Measurements from ENCODE around the gene SEMA6A.

Gene SEMA6A

GRCh38 chr5:116428966-116429365 is 145.7 kb downstream of the SEMA6A start:
- DNase-seq: no peak

DNA sequence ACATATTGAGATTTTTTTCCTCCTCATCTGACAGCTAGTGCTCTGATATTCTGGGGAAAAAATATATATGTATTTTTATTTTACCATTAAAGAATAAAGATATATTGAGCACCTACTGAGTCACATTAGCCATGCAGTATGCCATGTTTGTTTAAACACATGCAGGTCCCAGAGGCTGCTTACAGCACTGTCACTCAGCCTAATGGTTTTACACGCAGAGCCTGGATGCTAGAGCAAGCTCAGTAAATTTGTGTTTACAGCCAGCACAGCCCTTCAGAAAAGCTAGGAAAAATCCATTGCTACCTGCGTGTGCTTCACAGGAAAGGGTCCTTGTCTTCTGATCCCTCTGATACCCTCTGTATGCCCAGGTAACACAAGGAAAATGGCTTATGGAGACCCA is 146.2 kb downstream of the SEMA6A start:
- DNase-seq: no peak

GRCh38 chr5:116424951-116425350 is 149.7 kb downstream of the SEMA6A start:
- no peak for DNase-seq

DNA sequence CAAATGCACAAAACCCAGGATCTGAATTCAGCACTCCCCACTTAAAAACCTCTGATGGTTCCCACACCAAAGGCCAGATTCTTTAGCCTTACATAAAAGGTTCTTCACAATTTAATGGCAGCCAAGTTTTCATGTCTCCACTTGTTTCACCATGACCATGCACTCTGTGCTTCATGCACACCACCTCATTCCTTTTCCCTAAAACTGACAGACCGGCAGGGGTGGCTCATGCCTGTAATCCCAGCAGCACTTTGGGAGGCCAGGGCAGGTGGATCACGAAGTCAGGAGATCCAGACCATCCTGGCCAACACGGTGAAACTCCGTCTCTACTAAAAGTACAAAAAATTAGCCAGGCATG is 150.4 kb downstream of the SEMA6A start:
- DNase-seq: no peak

DNA sequence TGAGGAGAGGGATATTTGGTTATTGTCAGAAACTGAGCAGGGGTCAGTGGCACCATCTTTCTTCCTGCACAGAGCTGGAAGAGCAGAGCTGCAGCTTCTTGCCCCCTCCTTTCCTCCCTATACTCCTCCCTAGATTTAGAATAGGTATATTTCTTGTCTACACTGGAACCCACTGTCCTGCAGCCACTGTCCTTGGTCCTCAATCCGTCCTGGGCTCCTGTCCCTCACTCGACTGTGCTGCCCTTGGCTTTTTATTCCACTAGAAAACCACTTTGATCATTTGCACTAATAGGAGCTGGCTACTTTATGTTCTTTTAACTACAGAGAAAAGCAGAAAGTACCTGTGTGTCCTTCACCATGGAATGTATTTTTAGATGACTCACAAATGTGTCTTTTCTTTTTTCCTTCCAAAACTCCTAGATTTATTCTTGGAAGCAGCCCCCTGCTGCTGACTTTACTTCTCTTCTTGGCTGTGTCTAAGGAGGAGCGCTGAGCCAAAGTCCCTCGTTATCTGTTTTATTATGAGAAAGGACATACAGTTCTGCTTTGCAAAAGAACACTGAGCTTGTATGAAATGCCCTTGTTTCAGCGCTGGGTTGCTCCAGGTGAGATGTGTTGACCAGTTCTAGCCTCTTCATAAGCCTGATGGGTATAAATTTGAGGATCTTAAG is 150.9 kb downstream of the SEMA6A start:
- no peak for DNase-seq

GRCh38 chr5:116423141-116423540 is 151.5 kb downstream of the SEMA6A start:
- DNase-seq: no peak

- no peak for DNase-seq
Observed at GRCh38 chr5:116421080-116421629, 153.5 kb downstream of the SEMA6A start.

DNA sequence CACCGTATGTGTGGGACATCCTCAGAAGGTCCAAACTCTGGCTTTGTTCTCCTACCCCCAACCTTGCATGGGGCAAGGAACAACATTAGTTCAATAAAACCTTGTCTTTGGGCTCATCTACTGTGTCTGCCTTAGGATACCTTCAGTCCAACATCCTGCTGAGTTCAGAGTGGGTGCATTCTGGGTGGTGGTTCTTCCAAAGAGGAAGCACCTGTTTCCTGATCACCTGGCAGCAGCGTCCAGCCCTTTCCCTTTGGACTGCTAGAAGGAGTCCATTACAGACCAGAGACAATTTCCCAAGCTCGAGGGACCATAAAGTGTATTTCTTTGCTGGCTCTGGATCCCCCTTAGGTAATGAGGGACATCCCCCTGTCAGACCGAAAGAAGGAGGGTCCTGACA is 154.1 kb downstream of the SEMA6A start:
- no peak for DNase-seq

DNA sequence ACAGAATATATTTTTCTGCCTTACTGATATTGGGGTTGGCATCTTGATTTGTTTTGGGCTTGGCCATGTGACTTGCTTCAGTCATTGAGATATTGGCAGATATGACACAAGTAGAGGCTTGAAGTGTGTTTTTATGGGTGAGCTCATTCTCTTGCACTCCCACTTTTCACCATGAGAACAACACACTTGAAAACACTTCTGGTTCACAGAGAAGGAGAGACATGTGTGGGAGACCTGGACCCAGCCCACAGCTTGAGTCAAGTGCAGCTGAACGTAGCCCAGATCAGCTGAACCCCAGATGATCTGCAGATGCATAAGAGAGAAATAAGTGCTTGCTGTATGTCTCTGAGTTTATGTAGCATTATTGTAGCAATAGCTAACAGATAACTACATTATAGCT is 155.4 kb downstream of the SEMA6A start:
- no peak for DNase-seq

GRCh38 chr5:116418774-116419173 is 155.8 kb downstream of the SEMA6A start:
- no peak for DNase-seq

- no peak for DNase-seq
Observed at GRCh38 chr5:116418016-116418415, 156.6 kb downstream of the SEMA6A start.

- DNase-seq: no peak
Observed at GRCh38 chr5:116415989-116416388, 158.6 kb downstream of the SEMA6A start.

GRCh38 chr5:116415182-116415581 is 159.4 kb downstream of the SEMA6A start:
- no peak for DNase-seq

- no peak for DNase-seq
Observed at GRCh38 chr5:116411101-116411571, 163.5 kb downstream of the SEMA6A start.

GRCh38 chr5:116410336-116410890 is 164.2 kb downstream of the SEMA6A start:
- DNase-seq: no peak

DNA sequence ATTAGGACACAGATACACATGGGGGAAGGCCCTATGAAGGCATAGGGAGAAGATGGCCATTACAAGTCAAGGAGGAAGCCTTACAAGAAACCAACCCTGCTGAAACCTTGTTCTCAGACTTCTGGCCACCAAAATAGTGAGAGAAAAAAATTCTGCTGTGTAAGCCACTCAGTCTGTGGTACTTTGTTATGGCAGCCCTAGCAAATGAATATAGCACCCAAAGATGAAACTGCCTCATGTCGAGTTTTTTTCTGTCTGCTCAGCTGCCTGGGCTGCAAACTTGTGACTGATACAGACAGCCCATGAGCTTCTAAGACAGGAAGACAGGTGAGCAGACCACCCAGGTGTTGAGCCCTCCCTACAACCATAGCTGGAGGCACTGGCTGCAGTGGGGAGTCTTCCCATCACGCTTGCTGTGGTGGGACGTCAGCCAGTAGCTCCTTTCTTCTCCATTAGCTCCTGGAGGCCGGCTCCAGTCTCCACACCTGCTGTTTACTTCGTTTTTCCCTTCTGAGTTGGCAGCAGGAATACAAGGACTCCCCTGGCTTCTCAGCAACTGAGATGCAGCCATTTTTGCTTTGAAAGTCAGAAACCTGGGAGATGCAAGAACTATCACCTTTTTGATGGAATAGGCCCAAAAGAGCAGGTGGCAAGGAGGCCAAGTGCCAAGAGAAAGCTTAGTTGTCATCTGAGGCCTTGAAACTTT is 164.9 kb downstream of the SEMA6A start:
- DNase-seq: no peak

GRCh38 chr5:116406306-116407041 is 168.1 kb downstream of the SEMA6A start:
- no peak for DNase-seq

- no peak for DNase-seq
Observed at GRCh38 chr5:116404792-116405191, 169.8 kb downstream of the SEMA6A start.

GRCh38 chr5:116404016-116404415 is 170.6 kb downstream of the SEMA6A start:
- DNase-seq: no peak

GRCh38 chr5:116402235-116402634 is 172.4 kb downstream of the SEMA6A start:
- DNase-seq: no peak

GRCh38 chr5:116401576-116401975 is 173.0 kb downstream of the SEMA6A start:
- DNase-seq: no peak

DNA sequence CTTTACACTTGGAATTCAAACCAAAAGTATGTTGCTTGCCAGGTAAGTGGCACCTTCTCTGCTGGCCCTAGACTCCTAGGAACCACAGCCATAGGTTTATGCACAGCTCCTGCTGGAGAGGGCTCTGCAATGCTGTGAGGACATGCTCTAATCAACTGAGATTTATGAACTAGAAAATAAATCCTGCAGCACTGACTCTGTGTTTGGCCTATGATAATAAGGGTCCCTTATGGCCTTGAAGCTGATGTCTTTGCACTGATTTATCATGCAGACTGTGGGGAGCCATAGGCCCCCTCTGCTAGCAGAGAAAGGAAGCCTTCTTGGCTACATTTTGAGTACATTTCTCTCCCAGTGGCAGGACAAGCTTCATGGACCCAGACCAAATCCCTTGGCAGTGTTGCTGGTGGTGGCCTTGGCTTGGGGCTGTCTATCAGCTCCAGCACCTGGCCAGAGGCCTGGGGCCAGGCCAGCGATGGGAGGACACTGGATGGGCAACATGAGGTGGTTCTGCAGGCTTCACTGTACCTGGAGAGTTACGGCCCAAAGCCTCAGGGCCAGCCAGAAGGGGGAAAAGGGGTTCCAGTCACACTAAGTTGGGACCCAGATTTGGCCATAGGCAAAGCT is 178.0 kb downstream of the SEMA6A start:
- no peak for DNase-seq

Measured in stimulated activated CD4-positive, alpha-beta T cell treated with anti-CD3 and anti-CD28 coated beads, Interleukin-12 subunit alpha, Interleukin-12 subunit beta, amount 100 ng/mL, for 4 hours (primary cell).